IMR-90 (cell line): ENCODE results near the gene TUBG2. TPM values are rescaled to one million over a fixed set of nuclear protein-coding genes. Genes with fewer than 3 reads are reported as not detected.

Experiments used
- ATAC-seq: fragments of 200-7000 bp; cut with Tn5 transposase; 2 replicates; pipeline ENCODE4 v1.9.1; 2020; ENCODE audit warnings: low read depth, mild to moderate bottlenecking, moderate library complexity
- BruUV-seq: library from RNA; stranded (reverse); fragments of 400-500 nt; replicated peaks from 2 replicates; lab custom pipeline; 2021; lab: Mats Ljungman, UMichigan
- CTCF ChIA-PET: fragments of 300-600 bp; formaldehyde crosslinking; extraction: SDS; loops from one replicate; lab custom pipeline; 2021; ENCODE audit warnings: antibody characterized with exemption; lab: Yijun Ruan, JAX
- POLR2A ChIA-PET: fragments of 300-600 bp; sonication (Branson Sonifier 250); formaldehyde crosslinking; loops from one replicate; lab custom pipeline; 2022; ENCODE audit warnings: antibody characterized with exemption; ENCODE audit not compliant: unreplicated experiment; lab: Charles Lee
- DNase-seq: peaks from one replicate; pipeline ENCODE4 v3.0.0; 2013
- H2AFZ ChIP-seq: replicated peaks from 2 replicates; pipeline ENCODE3; 2013; ENCODE audit warnings: low read length, mild to moderate bottlenecking; ENCODE audit not compliant: poor library complexity
- H2AK5ac ChIP-seq: 2 replicates; pipeline ENCODE4 v1.6.1; 2013; ENCODE audit warnings: low read depth, low read length, inconsistent platforms
- H2AK9ac ChIP-seq: replicated peaks from 2 replicates; pipeline ENCODE3; 2013; ENCODE audit warnings: mild to moderate bottlenecking, low read depth, low read length, moderate library complexity; ENCODE audit not compliant: poor library complexity
- H2BK120ac ChIP-seq: 2 replicates; pipeline ENCODE4 v1.6.1; 2013; ENCODE audit warnings: low read depth, low read length, inconsistent platforms
- H2BK15ac ChIP-seq: 3 replicates; pipeline ENCODE4 v1.6.1; 2013; ENCODE audit warnings: low read depth, low read length, inconsistent platforms
- H2BK20ac ChIP-seq: 2 replicates; pipeline ENCODE4 v1.6.1; 2013; ENCODE audit warnings: low read depth, mild to moderate bottlenecking, inconsistent platforms, low read length, moderate library complexity
- H2BK5ac ChIP-seq: 2 replicates; pipeline ENCODE4 v1.6.1; 2013; ENCODE audit warnings: mild to moderate bottlenecking, low read depth, low read length, inconsistent platforms; ENCODE audit not compliant: poor library complexity, severe bottlenecking
- H3K14ac ChIP-seq: replicated peaks from 2 replicates; pipeline ENCODE4 v1.6.1; 2013; ENCODE audit warnings: low read depth, low read length, inconsistent platforms
- H3K18ac ChIP-seq: 2 replicates; pipeline ENCODE4 v1.6.1; 2013; ENCODE audit warnings: low read depth, low read length, control low read depth
- H3K23ac ChIP-seq: 2 replicates; pipeline ENCODE4 v1.6.1; 2013; ENCODE audit warnings: low read depth, low read length, inconsistent platforms
- H3K27ac ChIP-seq: 2 replicates; pipeline ENCODE4 v1.5.1; 2013; ENCODE audit warnings: mild to moderate bottlenecking, control low read depth, low read length; ENCODE audit not compliant: insufficient read depth
- H3K27me3 ChIP-seq: 2 replicates; pipeline ENCODE4 v1.6.1; 2013; ENCODE audit warnings: low read length; ENCODE audit not compliant: control insufficient read depth, insufficient read depth
- H3K36me3 ChIP-seq: 2 replicates; pipeline ENCODE4 v1.6.1; 2013; ENCODE audit warnings: low read length, mixed read lengths; ENCODE audit not compliant: control insufficient read depth, insufficient read depth
- H3K4ac ChIP-seq: 2 replicates; pipeline ENCODE4 v1.6.1; 2013; ENCODE audit warnings: low read depth, low read length, inconsistent platforms
- H3K4me1 ChIP-seq: 2 replicates; pipeline ENCODE4 v1.6.1; 2013; ENCODE audit warnings: low read length, mixed read lengths; ENCODE audit not compliant: control insufficient read depth, insufficient read depth
- H3K4me2 ChIP-seq: 2 replicates; pipeline ENCODE4 v1.6.1; 2013; ENCODE audit warnings: low read depth, mild to moderate bottlenecking, control low read depth, low read length, moderate library complexity
- H3K4me3 ChIP-seq: 2 replicates; pipeline ENCODE4 v1.5.1; 2013; ENCODE audit warnings: low read depth, mild to moderate bottlenecking, control low read depth, low read length, moderate library complexity; ENCODE audit not compliant: insufficient read depth
- H3K56ac ChIP-seq: 2 replicates; pipeline ENCODE4 v1.6.1; 2013; ENCODE audit warnings: low read length, inconsistent platforms; ENCODE audit not compliant: insufficient read depth; ENCODE audit errors: extremely low read depth
- H3K79me1 ChIP-seq, 2 experiments: 2 replicates each; pipeline ENCODE4 v1.6.1; 2013; ENCODE audit warnings: low read length in 2 of 2, inconsistent platforms in 1 of 2, low read depth in 1 of 2
- H3K9ac ChIP-seq: 2 replicates; pipeline ENCODE4 v1.6.1; 2013; ENCODE audit warnings: low read depth, low read length, control low read depth
- H3K9me1 ChIP-seq: 2 replicates; pipeline ENCODE4 v1.6.1; 2013; ENCODE audit warnings: low read length, inconsistent platforms; ENCODE audit not compliant: insufficient read depth
- H3K9me3 ChIP-seq: 2 replicates; pipeline ENCODE4 v1.6.1; 2013; ENCODE audit warnings: low read length; ENCODE audit not compliant: control insufficient read depth, insufficient read depth
- H4K20me1 ChIP-seq: 2 replicates; pipeline ENCODE4 v1.6.1; 2013; ENCODE audit warnings: low read length, inconsistent platforms; ENCODE audit not compliant: insufficient read depth
- H4K5ac ChIP-seq: 2 replicates; pipeline ENCODE4 v1.6.1; 2013; ENCODE audit warnings: mild to moderate bottlenecking, low read depth, low read length, control low read depth
- H4K8ac ChIP-seq, 2 experiments: 2 replicates each; pipeline ENCODE4 v1.6.1; 2013; ENCODE audit warnings: low read depth in 2 of 2, low read length in 2 of 2, control low read depth in 1 of 2, inconsistent platforms in 1 of 2
- H4K91ac ChIP-seq: 2 replicates; pipeline ENCODE4 v1.6.1; 2013; ENCODE audit warnings: low read depth, low read length, inconsistent platforms; ENCODE audit not compliant: insufficient read depth
- BHLHE40 ChIP-seq: fragments of 150-350 bp; IDR thresholded peaks from 2 replicates; pipeline ENCODE4 v1.6.1; 2016; ENCODE audit warnings: mild to moderate bottlenecking, low read depth, low read length
- CEBPB ChIP-seq: IDR thresholded peaks from 2 replicates; pipeline ENCODE4 v1.6.1; 2012; ENCODE audit warnings: low read depth, low read length, improper control_type of control experiment
- CHD1 ChIP-seq: IDR thresholded peaks from 2 replicates; pipeline ENCODE4 v1.6.1; 2012; ENCODE audit warnings: low read depth, low read length, improper control_type of control experiment
- CTCF ChIP-seq: conservative IDR thresholded peaks from 2 replicates; pipeline ENCODE4 v1.5.1; 2012; ENCODE audit warnings: mild to moderate bottlenecking, low read depth, low read length, improper control_type of control experiment
- FOS ChIP-seq: fragments of 150-350 bp; IDR thresholded peaks from 2 replicates; pipeline ENCODE4 v1.6.1; 2016; ENCODE audit warnings: low read depth, low read length
- MAFK ChIP-seq: IDR thresholded peaks from 2 replicates; pipeline ENCODE4 v1.6.1; 2012; ENCODE audit warnings: low read depth, low read length, improper control_type of control experiment
- MAZ ChIP-seq: IDR thresholded peaks from 2 replicates; pipeline ENCODE4 v1.6.1; 2012; ENCODE audit warnings: low read depth, mild to moderate bottlenecking, low read length, improper control_type of control experiment, moderate library complexity, borderline replicate concordance
- MXI1 ChIP-seq: IDR thresholded peaks from 2 replicates; pipeline ENCODE4 v1.6.1; 2012; ENCODE audit warnings: low read depth, mild to moderate bottlenecking, low read length, moderate library complexity, borderline replicate concordance
- NFE2L2 ChIP-seq: fragments of 150-350 bp; IDR thresholded peaks from 2 replicates; pipeline ENCODE4 v1.6.1; 2016; ENCODE audit warnings: low read depth, mild to moderate bottlenecking, low read length
- POLR2A ChIP-seq: IDR thresholded peaks from 2 replicates; pipeline ENCODE4 v1.6.1; 2012; ENCODE audit warnings: mild to moderate bottlenecking, low read depth, low read length
- RAD21 ChIP-seq: IDR thresholded peaks from 2 replicates; pipeline ENCODE4 v1.6.1; 2012; ENCODE audit warnings: low read length, improper control_type of control experiment
- RCOR1 ChIP-seq: IDR thresholded peaks from 2 replicates; pipeline ENCODE4 v1.6.1; 2012; ENCODE audit warnings: mild to moderate bottlenecking, low read length, improper control_type of control experiment; ENCODE audit not compliant: insufficient replicate concordance
- RFX5 ChIP-seq: IDR thresholded peaks from 2 replicates; pipeline ENCODE4 v1.8.0; 2012; ENCODE audit warnings: low read depth, mild to moderate bottlenecking, low read length, moderate library complexity
- SMC3 ChIP-seq: fragments of 150-350 bp; IDR thresholded peaks from 2 replicates; pipeline ENCODE4 v1.6.1; 2016; ENCODE audit warnings: low read depth, mild to moderate bottlenecking, antibody characterized with exemption, low read length, moderate library complexity
- WGBS, 2 experiments: methylation state at CpG; one replicate each; pipeline versions ENCODE4 v1.1.5 to v1.1.7; 2013; ENCODE audit warnings: missing lambda C conversion rate in 2 of 2; ENCODE audit not compliant: insufficient read length in 1 of 2; ENCODE audit errors: extremely low coverage in 2 of 2; 5-methylcytosine and 5-hydroxymethylcytosine counted together
- dilution Hi-C: fragments of 300-500 bp; cut with HindIII; formaldehyde crosslinking; loops from one replicate; pipeline ENCODE4 v1.14.3; 2018; ENCODE audit warnings: low sequenced_read_pairs; ENCODE audit not compliant: unreplicated experiment
- in situ Hi-C: fragments of 300-500 bp; cut with MboI; formaldehyde crosslinking; loops from 3 replicates; pipeline ENCODE4 v1.14.3; 2019; ENCODE audit warnings: low sequenced_read_pairs, inconsistent platforms, mixed read lengths
- intact Hi-C: fragments of 100-400 bp; cut with micrococcal nuclease; formaldehyde crosslinking; loops from 2 replicates; pipeline ENCODE4 v1.10.0; 2022
- polyA plus RNA-seq, 3 experiments: library from polyadenylated mRNA; depleted of rRNA; stranded (reverse); fragments of >200 nt; gene quantifications; 2 replicates each; pipeline ENCODE4 v1.2.3, GENCODE V29; 2012; ENCODE audit warnings: low replicate concordance in 1 of 3
- total RNA-seq: library from RNA; depleted of rRNA; stranded (reverse); fragments of >200 nt; gene quantifications from 2 replicates; pipeline ENCODE4 v1.2.3, GENCODE V29; 2012
- TF ChIP-seq, protein P1 (sequence below): fragments of 150-350 bp; IDR thresholded peaks from 2 replicates; pipeline ENCODE4 v1.6.1; 2017; ENCODE audit warnings: mild to moderate bottlenecking, antibody characterized with exemption, low read length, low read depth
- TF ChIP-seq, protein P2 (sequence below): fragments of 150-350 bp; IDR thresholded peaks from 2 replicates; pipeline ENCODE4 v1.6.1; 2016; ENCODE audit warnings: low read depth, mild to moderate bottlenecking, low read length, moderate library complexity, borderline replicate concordance

The TUBG2 gene
- total and polyA plus RNA-seq, 2 of the 4 experiments (the other 2 are of a cell fraction) = 3.6 to 24.6 TPM

GRCh38 chr17:42655528-42655927 lies 3.6 kb upstream of the TUBG2 start:
- intact Hi-C loops = loop anchor here (5.0 kb wide), 1 partner anchor 48 kb away; the partner anchor contains the start of genes RETREG3 and TUBG1
- CTCF ChIA-PET = no interaction called here

More at GRCh38 chr17:42655528-42655927, 3.6 kb upstream of the TUBG2 start:
- H3K18ac ChIP-seq = no peak overlapping the region
- no peak overlapping the region for H4K8ac ChIP-seq
- peak; percentile 93 for DNase-seq
- no peak overlapping the region for H3K56ac ChIP-seq
- H3K9ac ChIP-seq = no peak overlapping the region
- H2BK5ac ChIP-seq = no peak overlapping the region
- no TSS peak for BruUV-seq
- H3K4me3 ChIP-seq = no peak overlapping the region
- peak; percentile 79 for TF ChIP-seq FOS
- no peak for TF ChIP-seq MXI1
- TF ChIP-seq MAZ = no peak
- no peak; the same call in 1 of the 2 replicates for TF ChIP-seq CEBPB
- TF ChIP-seq SMC3 = no peak
- no peak for TF ChIP-seq CTCF
- no peak for TF ChIP-seq NFE2L2
- peak; percentile 82 for TF ChIP-seq BHLHE40
- TF ChIP-seq, protein P1, sequence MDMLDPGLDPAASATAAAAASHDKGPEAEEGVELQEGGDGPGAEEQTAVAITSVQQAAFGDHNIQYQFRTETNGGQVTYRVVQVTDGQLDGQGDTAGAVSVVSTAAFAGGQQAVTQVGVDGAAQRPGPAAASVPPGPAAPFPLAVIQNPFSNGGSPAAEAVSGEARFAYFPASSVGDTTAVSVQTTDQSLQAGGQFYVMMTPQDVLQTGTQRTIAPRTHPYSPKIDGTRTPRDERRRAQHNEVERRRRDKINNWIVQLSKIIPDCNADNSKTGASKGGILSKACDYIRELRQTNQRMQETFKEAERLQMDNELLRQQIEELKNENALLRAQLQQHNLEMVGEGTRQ = peak; percentile 89
- no peak for TF ChIP-seq CHD1
- peak; percentile 18; the same call in 1 of the 2 replicates for TF ChIP-seq MAFK
- TF ChIP-seq, protein P2, sequence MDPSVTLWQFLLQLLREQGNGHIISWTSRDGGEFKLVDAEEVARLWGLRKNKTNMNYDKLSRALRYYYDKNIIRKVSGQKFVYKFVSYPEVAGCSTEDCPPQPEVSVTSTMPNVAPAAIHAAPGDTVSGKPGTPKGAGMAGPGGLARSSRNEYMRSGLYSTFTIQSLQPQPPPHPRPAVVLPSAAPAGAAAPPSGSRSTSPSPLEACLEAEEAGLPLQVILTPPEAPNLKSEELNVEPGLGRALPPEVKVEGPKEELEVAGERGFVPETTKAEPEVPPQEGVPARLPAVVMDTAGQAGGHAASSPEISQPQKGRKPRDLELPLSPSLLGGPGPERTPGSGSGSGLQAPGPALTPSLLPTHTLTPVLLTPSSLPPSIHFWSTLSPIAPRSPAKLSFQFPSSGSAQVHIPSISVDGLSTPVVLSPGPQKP = no peak
- TF ChIP-seq RAD21 = no peak
- TF ChIP-seq RCOR1 = peak; percentile 22
- no peak for TF ChIP-seq POLR2A
- TF ChIP-seq RFX5 = no peak
- H3K14ac ChIP-seq = no peak overlapping the region
- H3K4ac ChIP-seq = no peak overlapping the region
- H4K20me1 ChIP-seq = no peaks in the 10 kb centered on the region
- no peak overlapping the region for H2AK5ac ChIP-seq
- H3K23ac ChIP-seq = no peak overlapping the region
- WGBS, 2 experiments = 0% methylated on average over 2 of the region's 2 CpGs; no CpG with 5 or more reads in 1 of the 2 experiments
- H2AK9ac ChIP-seq = peak overlapping the region; percentile 11
- no peak; the same call in 1 of the 2 replicates for ATAC-seq
- no peak overlapping the region for H4K5ac ChIP-seq
- no peak overlapping the region for H4K91ac ChIP-seq
- H2AFZ ChIP-seq = no peak overlapping the region
- POLR2A ChIA-PET = no interaction called here
- H3K4me2 ChIP-seq = no peak overlapping the region
- no peak overlapping the region for H3K27ac ChIP-seq
- H2BK120ac ChIP-seq = no peak overlapping the region
- H2BK20ac ChIP-seq = no peak overlapping the region
- peaks cover 5% of the 10 kb centered on the region for H3K9me1 ChIP-seq
- peaks cover 10% of the 10 kb centered on the region for H3K27me3 ChIP-seq
- H3K79me1 ChIP-seq = peaks cover 3 to 10% of the 10 kb centered on the region in 2 experiments; a peak in 2 of 4 replicates
- no peaks in the 10 kb centered on the region for H3K9me3 ChIP-seq
- no peaks in the 10 kb centered on the region for H3K36me3 ChIP-seq
- in situ Hi-C loops = no loop called here
- dilution Hi-C loops = no loop called here
- no peak overlapping the region for H2BK15ac ChIP-seq
- H3K4me1 ChIP-seq = peaks cover 8% of the 10 kb centered on the region
